Measurements from ENCODE around the gene ASTN2.

The ASTN2 gene

GRCh38 chr9:116448431-116448830 is 966.4 kb downstream of the ASTN2 start:
- Histone ChIP-seq H3K4me2 (no peak overlapping the region), H3K4me3 (IDR thresholded peaks at IDR 0.05; ENCODE audit: insufficient read depth, low read depth, low read length) (no peak overlapping the region), H3K36me3 (ENCODE audit: insufficient read depth) (no peaks in the 10 kb centered on the region), H3K27me3 (ENCODE audit: insufficient read depth, low read depth) (no peaks in the 10 kb centered on the region), H3K9ac (no peak overlapping the region), H3K4me1 (ENCODE audit: low read depth, poor library complexity, severe bottlenecking) (peaks cover 5% of the 10 kb centered on the region), H3K27ac (no peak overlapping the region), H4K20me1 (ENCODE audit: insufficient read depth) (no peaks in the 10 kb centered on the region), H3K79me2 (ENCODE audit: insufficient read depth, low read depth) (no peaks in the 10 kb centered on the region), H2AFZ (ENCODE audit: low read depth) (no peak overlapping the region)
- TF ChIP-seq, protein P1, sequence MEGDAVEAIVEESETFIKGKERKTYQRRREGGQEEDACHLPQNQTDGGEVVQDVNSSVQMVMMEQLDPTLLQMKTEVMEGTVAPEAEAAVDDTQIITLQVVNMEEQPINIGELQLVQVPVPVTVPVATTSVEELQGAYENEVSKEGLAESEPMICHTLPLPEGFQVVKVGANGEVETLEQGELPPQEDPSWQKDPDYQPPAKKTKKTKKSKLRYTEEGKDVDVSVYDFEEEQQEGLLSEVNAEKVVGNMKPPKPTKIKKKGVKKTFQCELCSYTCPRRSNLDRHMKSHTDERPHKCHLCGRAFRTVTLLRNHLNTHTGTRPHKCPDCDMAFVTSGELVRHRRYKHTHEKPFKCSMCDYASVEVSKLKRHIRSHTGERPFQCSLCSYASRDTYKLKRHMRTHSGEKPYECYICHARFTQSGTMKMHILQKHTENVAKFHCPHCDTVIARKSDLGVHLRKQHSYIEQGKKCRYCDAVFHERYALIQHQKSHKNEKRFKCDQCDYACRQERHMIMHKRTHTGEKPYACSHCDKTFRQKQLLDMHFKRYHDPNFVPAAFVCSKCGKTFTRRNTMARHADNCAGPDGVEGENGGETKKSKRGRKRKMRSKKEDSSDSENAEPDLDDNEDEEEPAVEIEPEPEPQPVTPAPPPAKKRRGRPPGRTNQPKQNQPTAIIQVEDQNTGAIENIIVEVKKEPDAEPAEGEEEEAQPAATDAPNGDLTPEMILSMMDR (conservative IDR thresholded peaks at IDR 0.05; ENCODE audit: low read depth, low read length) = no peak

GRCh38 chr9:116447934-116448333 is 966.9 kb downstream of the ASTN2 start:
- Histone ChIP-seq H3K9ac (no peak overlapping the region), H3K27ac (no peak overlapping the region)
- TF ChIP-seq, protein P1 (conservative IDR thresholded peaks at IDR 0.05; ENCODE audit: low read depth, low read length) = no peak

GRCh38 chr9:116442528-116442927 is 972.3 kb downstream of the ASTN2 start:
- no peaks in the 10 kb centered on the region for H3K4me1 ChIP-seq (ENCODE audit: low read depth, poor library complexity, severe bottlenecking)
- no peaks in the 10 kb centered on the region for H4K20me1 ChIP-seq (ENCODE audit: insufficient read depth)
- no peaks in the 10 kb centered on the region for H3K79me2 ChIP-seq (ENCODE audit: insufficient read depth, low read depth)
- no peak overlapping the region for H2AFZ ChIP-seq (ENCODE audit: low read depth)
- TF ChIP-seq, protein P1 (conservative IDR thresholded peaks at IDR 0.05; ENCODE audit: low read depth, low read length) = no peak
- no peak overlapping the region for H3K4me2 ChIP-seq
- H3K9ac ChIP-seq = no peak overlapping the region
- no peaks in the 10 kb centered on the region for H3K27me3 ChIP-seq (ENCODE audit: insufficient read depth, low read depth)
- H3K36me3 ChIP-seq (ENCODE audit: insufficient read depth) = no peaks in the 10 kb centered on the region
- H3K27ac ChIP-seq = no peak overlapping the region
- no peak overlapping the region for H3K4me3 ChIP-seq (IDR thresholded peaks at IDR 0.05; ENCODE audit: insufficient read depth, low read depth, low read length)

More at GRCh38 chr9:116447934-116448333, 966.9 kb downstream of the ASTN2 start:
- no peaks in the 10 kb centered on the region for H3K27me3 ChIP-seq (ENCODE audit: insufficient read depth, low read depth)
- no peak overlapping the region for H2AFZ ChIP-seq (ENCODE audit: low read depth)
- H3K4me3 ChIP-seq (IDR thresholded peaks at IDR 0.05; ENCODE audit: insufficient read depth, low read depth, low read length) = no peak overlapping the region
- no peaks in the 10 kb centered on the region for H3K79me2 ChIP-seq (ENCODE audit: insufficient read depth, low read depth)
- H3K4me1 ChIP-seq (ENCODE audit: low read depth, poor library complexity, severe bottlenecking) = peaks cover 5% of the 10 kb centered on the region
- no peaks in the 10 kb centered on the region for H3K36me3 ChIP-seq (ENCODE audit: insufficient read depth)
- H4K20me1 ChIP-seq (ENCODE audit: insufficient read depth) = no peaks in the 10 kb centered on the region
- no peak overlapping the region for H3K4me2 ChIP-seq

GRCh38 chr9:116437411-116438370 is 977.2 kb downstream of the ASTN2 start:
- no peaks in the 10 kb centered on the region for H3K36me3 ChIP-seq (ENCODE audit: insufficient read depth)
- no peaks in the 10 kb centered on the region for H3K4me1 ChIP-seq (ENCODE audit: low read depth, poor library complexity, severe bottlenecking)
- H3K4me3 ChIP-seq (IDR thresholded peaks at IDR 0.05; ENCODE audit: insufficient read depth, low read depth, low read length) = no peak overlapping the region
- TF ChIP-seq, protein P1 (conservative IDR thresholded peaks at IDR 0.05; ENCODE audit: low read depth, low read length) = no peak
- H3K9ac ChIP-seq = no peak overlapping the region
- no peak overlapping the region for H3K27ac ChIP-seq
- H3K4me2 ChIP-seq = no peak overlapping the region
- H4K20me1 ChIP-seq (ENCODE audit: insufficient read depth) = no peaks in the 10 kb centered on the region
- no peaks in the 10 kb centered on the region for H3K27me3 ChIP-seq (ENCODE audit: insufficient read depth, low read depth)
- no peak overlapping the region for H2AFZ ChIP-seq (ENCODE audit: low read depth)
- H3K79me2 ChIP-seq (ENCODE audit: insufficient read depth, low read depth) = no peaks in the 10 kb centered on the region
